ENCODE data around the gene NR6A1.

NR6A1 gene

DNA sequence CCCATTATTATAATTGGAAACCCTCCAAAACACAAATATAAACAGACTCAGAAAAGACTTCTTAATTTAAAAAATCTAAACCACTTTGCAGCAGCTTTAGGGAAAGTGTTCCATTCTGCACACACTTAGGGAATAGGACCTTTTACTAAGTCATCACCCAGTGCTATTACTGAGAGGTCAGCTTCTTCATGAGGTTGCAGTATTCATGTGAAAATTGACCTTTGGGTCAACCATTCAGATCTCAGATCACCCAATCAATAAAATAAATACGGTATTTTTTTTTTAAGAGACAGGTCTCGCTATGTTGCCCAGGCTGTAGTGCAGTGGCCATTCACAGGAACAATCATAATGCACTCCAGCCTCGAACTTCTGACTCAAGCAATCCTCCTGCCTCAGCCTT is 21.8 kb downstream of the NR6A1 start:
- H3K4me2 ChIP-seq = no peak overlapping the region
- no peaks in the 10 kb centered on the region for H3K27me3 ChIP-seq (ENCODE audit: insufficient read depth, low read depth)
- no peak overlapping the region for H3K27ac ChIP-seq
- H4K20me1 ChIP-seq (ENCODE audit: insufficient read depth) = no peaks in the 10 kb centered on the region
- no peak overlapping the region for H3K4me3 ChIP-seq (IDR thresholded peaks at IDR 0.05; ENCODE audit: insufficient read depth, low read depth, low read length)
- no peak overlapping the region for H3K9ac ChIP-seq
- H3K79me2 ChIP-seq (ENCODE audit: insufficient read depth, low read depth) = no peaks in the 10 kb centered on the region
- TF ChIP-seq, protein P1, sequence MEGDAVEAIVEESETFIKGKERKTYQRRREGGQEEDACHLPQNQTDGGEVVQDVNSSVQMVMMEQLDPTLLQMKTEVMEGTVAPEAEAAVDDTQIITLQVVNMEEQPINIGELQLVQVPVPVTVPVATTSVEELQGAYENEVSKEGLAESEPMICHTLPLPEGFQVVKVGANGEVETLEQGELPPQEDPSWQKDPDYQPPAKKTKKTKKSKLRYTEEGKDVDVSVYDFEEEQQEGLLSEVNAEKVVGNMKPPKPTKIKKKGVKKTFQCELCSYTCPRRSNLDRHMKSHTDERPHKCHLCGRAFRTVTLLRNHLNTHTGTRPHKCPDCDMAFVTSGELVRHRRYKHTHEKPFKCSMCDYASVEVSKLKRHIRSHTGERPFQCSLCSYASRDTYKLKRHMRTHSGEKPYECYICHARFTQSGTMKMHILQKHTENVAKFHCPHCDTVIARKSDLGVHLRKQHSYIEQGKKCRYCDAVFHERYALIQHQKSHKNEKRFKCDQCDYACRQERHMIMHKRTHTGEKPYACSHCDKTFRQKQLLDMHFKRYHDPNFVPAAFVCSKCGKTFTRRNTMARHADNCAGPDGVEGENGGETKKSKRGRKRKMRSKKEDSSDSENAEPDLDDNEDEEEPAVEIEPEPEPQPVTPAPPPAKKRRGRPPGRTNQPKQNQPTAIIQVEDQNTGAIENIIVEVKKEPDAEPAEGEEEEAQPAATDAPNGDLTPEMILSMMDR (conservative IDR thresholded peaks at IDR 0.05; ENCODE audit: low read depth, low read length) = no peak
- no peaks in the 10 kb centered on the region for H3K36me3 ChIP-seq (ENCODE audit: insufficient read depth)
- H3K4me1 ChIP-seq (ENCODE audit: low read depth, poor library complexity, severe bottlenecking) = no peaks in the 10 kb centered on the region
- no peak overlapping the region for H2AFZ ChIP-seq (ENCODE audit: low read depth)

DNA sequence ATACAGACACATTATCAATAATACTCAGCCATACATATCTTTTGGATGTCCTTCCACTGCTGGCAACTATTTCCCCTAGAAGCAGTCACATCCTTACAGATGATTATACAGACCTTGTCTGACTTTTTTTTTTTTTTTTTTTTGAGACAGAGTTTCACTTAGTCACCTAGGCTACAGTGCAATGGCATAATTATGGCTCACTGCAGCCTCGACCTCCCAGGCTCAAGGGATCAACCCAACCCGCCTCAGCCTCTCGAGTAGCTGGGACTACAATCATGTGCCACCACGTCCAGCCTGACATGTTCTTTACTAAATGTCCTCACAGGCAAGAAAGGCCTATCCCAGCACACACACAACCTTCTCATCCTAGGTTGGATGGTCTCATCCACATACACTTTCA is 24.0 kb downstream of the NR6A1 start:
- Histone ChIP-seq H3K4me2 (no peak overlapping the region), H2AFZ (ENCODE audit: low read depth) (no peak overlapping the region), H3K4me3 (IDR thresholded peaks at IDR 0.05; ENCODE audit: insufficient read depth, low read depth, low read length) (no peak overlapping the region), H3K36me3 (ENCODE audit: insufficient read depth) (no peaks in the 10 kb centered on the region), H3K27me3 (ENCODE audit: insufficient read depth, low read depth) (no peaks in the 10 kb centered on the region), H3K4me1 (ENCODE audit: low read depth, poor library complexity, severe bottlenecking) (no peaks in the 10 kb centered on the region), H4K20me1 (ENCODE audit: insufficient read depth) (no peaks in the 10 kb centered on the region), H3K27ac (no peak overlapping the region), H3K9ac (no peak overlapping the region), H3K79me2 (ENCODE audit: insufficient read depth, low read depth) (no peaks in the 10 kb centered on the region)
- TF ChIP-seq, protein P1 (conservative IDR thresholded peaks at IDR 0.05; ENCODE audit: low read depth, low read length) = no peak

DNA sequence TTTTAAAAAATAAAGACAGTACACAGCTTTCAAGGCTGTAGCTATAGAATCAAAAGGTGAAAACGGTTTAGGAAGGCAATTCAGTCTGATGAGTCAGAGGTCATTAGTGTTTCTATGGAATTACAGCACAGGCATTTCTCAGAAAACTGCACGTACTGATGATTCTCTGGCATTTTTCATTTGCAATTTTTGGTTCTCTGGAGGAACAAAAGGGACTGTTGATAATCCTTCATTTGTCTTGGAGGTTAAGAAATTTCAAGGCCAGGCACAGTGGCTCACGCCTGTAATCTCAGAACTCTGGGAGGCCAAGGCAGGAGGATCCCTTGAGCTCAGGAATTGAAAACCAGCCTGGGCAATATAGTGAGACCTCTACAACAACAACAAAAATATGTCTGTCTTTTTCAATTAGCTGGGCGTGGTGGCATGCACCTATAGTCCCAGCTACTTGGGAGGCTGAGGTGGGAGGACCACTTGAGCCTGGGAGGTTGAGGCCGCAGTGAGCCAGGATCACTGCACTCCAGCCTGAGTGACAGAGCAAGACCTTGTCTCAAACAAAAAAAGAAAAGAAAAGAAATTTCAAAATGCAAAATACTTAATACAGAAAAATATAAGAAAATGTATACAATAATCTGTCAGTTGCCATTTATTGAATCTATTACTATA is 27.3 kb downstream of the NR6A1 start:
- Histone ChIP-seq H3K9ac (no peak overlapping the region), H3K79me2 (ENCODE audit: insufficient read depth, low read depth) (no peaks in the 10 kb centered on the region), H3K4me2 (no peak overlapping the region), H3K36me3 (ENCODE audit: insufficient read depth) (no peaks in the 10 kb centered on the region), H4K20me1 (ENCODE audit: insufficient read depth) (no peaks in the 10 kb centered on the region), H2AFZ (ENCODE audit: low read depth) (no peak overlapping the region), H3K4me3 (IDR thresholded peaks at IDR 0.05; ENCODE audit: insufficient read depth, low read depth, low read length) (no peak overlapping the region), H3K27me3 (ENCODE audit: insufficient read depth, low read depth) (no peaks in the 10 kb centered on the region), H3K4me1 (ENCODE audit: low read depth, poor library complexity, severe bottlenecking) (no peaks in the 10 kb centered on the region), H3K27ac (no peak overlapping the region)
- TF ChIP-seq, protein P1 (conservative IDR thresholded peaks at IDR 0.05; ENCODE audit: low read depth, low read length) = no peak

DNA sequence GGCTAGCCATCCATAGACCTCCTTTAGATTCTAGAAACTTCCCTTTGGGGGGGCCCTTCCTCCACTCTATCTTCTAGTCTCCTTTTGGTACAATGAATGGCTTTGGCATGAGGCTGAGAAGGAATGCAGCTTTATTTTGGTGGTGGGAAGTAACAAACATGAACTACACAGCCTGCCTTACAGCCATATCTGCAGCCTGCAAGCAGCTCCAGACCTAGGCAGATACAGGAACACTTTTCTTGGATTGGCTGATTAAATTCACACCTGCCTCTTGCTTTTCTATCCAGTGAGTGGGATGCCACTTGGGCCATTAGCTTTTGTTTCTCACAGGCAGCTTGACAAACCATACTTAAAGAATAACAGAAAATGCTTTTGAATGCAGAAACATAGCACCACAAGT is 28.2 kb downstream of the NR6A1 start:
- Histone ChIP-seq H2AFZ (ENCODE audit: low read depth) (no peak overlapping the region), H3K27me3 (ENCODE audit: insufficient read depth, low read depth) (no peaks in the 10 kb centered on the region), H3K4me1 (ENCODE audit: low read depth, poor library complexity, severe bottlenecking) (no peaks in the 10 kb centered on the region), H4K20me1 (ENCODE audit: insufficient read depth) (no peaks in the 10 kb centered on the region), H3K4me2 (no peak overlapping the region), H3K79me2 (ENCODE audit: insufficient read depth, low read depth) (no peaks in the 10 kb centered on the region), H3K36me3 (ENCODE audit: insufficient read depth) (no peaks in the 10 kb centered on the region), H3K9ac (no peak overlapping the region), H3K4me3 (IDR thresholded peaks at IDR 0.05; ENCODE audit: insufficient read depth, low read depth, low read length) (no peak overlapping the region), H3K27ac (no peak overlapping the region)
- TF ChIP-seq, protein P1 (conservative IDR thresholded peaks at IDR 0.05; ENCODE audit: low read depth, low read length) = no peak

Data from KMS-11 (cell line).